ENCODE results near the gene CDRT4. TPM values are rescaled to one million over a fixed set of nuclear protein-coding genes. Genes with fewer than 3 reads are reported as not detected.

Gene CDRT4
- polyA plus RNA-seq, 2 of the 4 experiments (the other 2 are of a cell fraction) = 0.58 to 5.4 TPM

DNA sequence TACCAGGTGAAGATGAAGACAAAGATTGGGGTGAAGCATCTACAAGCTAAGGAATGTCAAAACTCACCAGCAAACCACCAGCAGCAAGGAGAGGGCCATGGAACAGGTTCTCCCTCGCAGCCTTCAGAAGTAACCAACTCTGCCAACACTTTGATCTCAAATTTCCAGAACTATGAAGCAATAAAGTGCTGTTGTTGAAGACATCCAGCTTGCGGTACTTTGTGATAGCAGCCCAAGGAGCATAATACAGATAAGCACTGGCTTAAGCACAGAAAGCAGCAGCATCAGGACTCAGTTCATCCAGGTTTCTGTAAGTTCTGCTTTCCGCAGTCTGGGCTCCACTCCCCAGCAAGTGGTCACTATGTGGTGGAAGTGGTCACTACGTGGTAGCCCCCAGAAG, 16.0 kb upstream of the CDRT4 start:
- DNase-seq (ENCODE audit: low read depth in 1 of 2, low spot score in 1 of 2) = no peak
- Histone ChIP-seq H3K4me2 (no peak overlapping the region), H3K9me3 (no peaks in the 10 kb centered on the region), H3K4me3 (no peak overlapping the region), H3K27ac (no peak overlapping the region), H3K4me1 (no peaks in the 10 kb centered on the region)
- WGBS (ENCODE audit: missing lambda C conversion rate) = 28% methylated on average over 4 of the region's 4 CpGs
- POLR2A ChIA-PET = no interaction called here
- TF ChIP-seq RARB (CRISPR knock-in tag; IDR thresholded peaks at IDR 0.05) = no peak
- no peak for TF ChIP-seq FOSL2 (IDR thresholded peaks at IDR 0.05)
- TF ChIP-seq FOSL2 (CRISPR knock-in tag; IDR thresholded peaks at IDR 0.05) = no peak
- TF ChIP-seq RNF2 (IDR thresholded peaks at IDR 0.05; ENCODE audit: borderline replicate concordance, low read depth) = no peak
- no peak for TF ChIP-seq ZSCAN20 (CRISPR knock-in tag; IDR thresholded peaks at IDR 0.05)
- CTCF ChIA-PET = interaction anchor here (0.9 to 3.2 kb wide), 4 partner anchors 10 to 222 kb away, joined by 3 to 25 read pairs (median 4); no protein-coding TSS in a partner anchor
- FAIRE-seq = no peak
- no peak for ATAC-seq

DNA sequence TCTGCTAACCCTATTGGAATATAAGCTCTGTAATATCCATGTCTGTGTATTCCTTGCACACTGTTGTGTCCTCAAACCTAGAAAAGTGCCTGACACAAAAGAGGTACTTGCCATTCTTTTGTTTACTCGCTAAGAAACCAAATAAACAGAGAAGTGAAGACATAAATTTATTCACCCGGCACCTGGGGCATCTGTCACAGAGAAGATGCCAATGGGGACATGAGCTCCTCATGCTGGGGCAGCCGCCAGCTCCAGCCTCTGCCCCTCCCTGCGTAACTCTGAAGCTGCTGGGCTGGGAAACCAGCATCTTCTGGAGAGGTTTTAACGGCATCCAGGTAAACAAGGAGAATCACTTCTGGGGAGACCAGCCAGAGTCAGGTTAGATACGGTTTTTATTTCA, 15.1 kb upstream of the CDRT4 start:
- POLR2A ChIA-PET = no interaction called here
- peak; percentile 13 for FAIRE-seq
- no peak for DNase-seq (ENCODE audit: low read depth in 1 of 2, low spot score in 1 of 2)
- no peak for ATAC-seq
- H3K4me3 ChIP-seq = no peak overlapping the region
- CTCF ChIA-PET = interaction anchor here (1.2 to 3.2 kb wide), 3 partner anchors 20 to 225 kb away, joined by 4 to 25 read pairs (median 6); no protein-coding TSS in a partner anchor
- no peak overlapping the region for H3K27ac ChIP-seq
- no peak overlapping the region for H3K4me2 ChIP-seq
- no peaks in the 10 kb centered on the region for H3K9me3 ChIP-seq
- H3K4me1 ChIP-seq = no peaks in the 10 kb centered on the region
- TF ChIP-seq E2F6 (IDR thresholded peaks at IDR 0.05; ENCODE audit: borderline replicate concordance, low read depth) (no peak), FOSB (CRISPR knock-in tag; IDR thresholded peaks at IDR 0.05) (no peak), ZSCAN20 (CRISPR knock-in tag; IDR thresholded peaks at IDR 0.05) (no peak), CBX2 (IDR thresholded peaks at IDR 0.05; ENCODE audit: borderline replicate concordance, low read depth) (no peak)
- WGBS (ENCODE audit: missing lambda C conversion rate) = 71% methylated on average over 6 of the region's 6 CpGs

DNA sequence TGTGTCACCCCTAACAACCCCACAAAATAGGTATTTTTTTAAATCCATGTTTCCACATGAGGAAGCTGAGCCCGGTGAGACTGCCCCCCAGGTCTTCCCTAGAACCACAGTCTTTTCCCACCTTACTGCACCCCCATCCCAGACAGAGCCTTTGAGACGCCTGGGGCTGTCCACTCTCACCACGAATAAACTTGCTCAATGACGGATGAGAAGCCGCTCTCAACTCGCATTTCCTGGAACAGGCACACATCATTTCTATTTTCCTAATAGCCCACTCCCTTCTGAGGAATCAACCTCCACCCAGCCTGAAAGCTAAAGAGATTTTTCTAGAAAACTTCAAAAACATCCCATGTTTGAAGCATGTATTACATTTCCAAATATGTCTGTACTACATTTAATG, 14.1 kb upstream of the CDRT4 start:
- Histone ChIP-seq H3K4me1 (no peaks in the 10 kb centered on the region), H3K27ac (no peak overlapping the region), H3K4me3 (no peak overlapping the region), H3K9me3 (no peaks in the 10 kb centered on the region), H3K4me2 (no peak overlapping the region)
- CTCF ChIA-PET = interaction anchor here (1.1 to 3.2 kb wide), 4 partner anchors 9 to 44 kb away, joined by 3 to 18 read pairs (median 4); no protein-coding TSS in a partner anchor
- no peak for TF ChIP-seq ZC3H11A (IDR thresholded peaks at IDR 0.05)
- TF ChIP-seq PHF8 (IDR thresholded peaks at IDR 0.05; ENCODE audit: borderline replicate concordance, low read depth) = no peak
- TF ChIP-seq GATA3 (IDR thresholded peaks at IDR 0.05; ENCODE audit: borderline replicate concordance) = no peak
- TF ChIP-seq, protein P1, sequence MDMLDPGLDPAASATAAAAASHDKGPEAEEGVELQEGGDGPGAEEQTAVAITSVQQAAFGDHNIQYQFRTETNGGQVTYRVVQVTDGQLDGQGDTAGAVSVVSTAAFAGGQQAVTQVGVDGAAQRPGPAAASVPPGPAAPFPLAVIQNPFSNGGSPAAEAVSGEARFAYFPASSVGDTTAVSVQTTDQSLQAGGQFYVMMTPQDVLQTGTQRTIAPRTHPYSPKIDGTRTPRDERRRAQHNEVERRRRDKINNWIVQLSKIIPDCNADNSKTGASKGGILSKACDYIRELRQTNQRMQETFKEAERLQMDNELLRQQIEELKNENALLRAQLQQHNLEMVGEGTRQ (IDR thresholded peaks at IDR 0.05) = no peak
- no peak for TF ChIP-seq EP300 (IDR thresholded peaks at IDR 0.05)
- TF ChIP-seq MAFK (IDR thresholded peaks at IDR 0.05; ENCODE audit: partially characterized antibody) = no peak
- TF ChIP-seq BCL3 (IDR thresholded peaks at IDR 0.05) = no peak
- TF ChIP-seq ZNF302 (CRISPR knock-in tag; IDR thresholded peaks at IDR 0.05) = no peak
- no peak for TF ChIP-seq HOXA7 (CRISPR knock-in tag; IDR thresholded peaks at IDR 0.05)
- TF ChIP-seq RAD21 (conservative IDR thresholded peaks at IDR 0.05 in 1 of 2, IDR thresholded peaks at IDR 0.05 in 1 of 2) = no peak
- TF ChIP-seq POLR2AphosphoS2 (conservative IDR thresholded peaks at IDR 0.05; ENCODE audit: low read length) = no peak
- TF ChIP-seq ELK1 (IDR thresholded peaks at IDR 0.05; ENCODE audit: low read depth, low read length) = no peak
- no peak for DNase-seq (ENCODE audit: low read depth in 1 of 2, low spot score in 1 of 2)
- no peak for ATAC-seq
- FAIRE-seq = no peak
- POLR2A ChIA-PET = no interaction called here
- WGBS (ENCODE audit: missing lambda C conversion rate) = 89% methylated on average over 6 of the region's 6 CpGs

Data from A549 (cell line).